IPS DF 4.7 (cell line): ENCODE measurements around the gene GCN1.

Experiments used
- DNase-seq: peaks from one replicate; pipeline ENCODE4 v3.0.0-alpha.2; 2013; ENCODE audit warnings: low spot score; ENCODE audit errors: extremely low read depth

Gene GCN1

GRCh38 chr12:120150919-120151525, 43.5 kb downstream of the GCN1 start:
- no peak for DNase-seq

- DNase-seq = no peak
Measured at GRCh38 chr12:120148011-120148410, 46.5 kb downstream of the GCN1 start.

GRCh38 chr12:120145164-120145563, 49.4 kb downstream of the GCN1 start:
- DNase-seq = no peak

- no peak for DNase-seq
Measured at GRCh38 chr12:120144215-120144614, 50.3 kb downstream of the GCN1 start.

- no peak for DNase-seq
Measured at GRCh38 chr12:120142231-120142877, 52.2 kb downstream of the GCN1 start.

- no peak for DNase-seq
Measured at GRCh38 chr12:120141336-120141735, 53.2 kb downstream of the GCN1 start.

GRCh38 chr12:120140603-120141002, 53.9 kb downstream of the GCN1 start:
- DNase-seq = no peak

- no peak for DNase-seq
Measured at GRCh38 chr12:120139958-120140357, 54.6 kb downstream of the GCN1 start.

GRCh38 chr12:120138366-120138765, 56.1 kb downstream of the GCN1 start:
- DNase-seq = no peak

GRCh38 chr12:120137833-120138232, 56.7 kb downstream of the GCN1 start:
- DNase-seq = no peak

GRCh38 chr12:120136093-120136770, 58.3 kb downstream of the GCN1 start:
- no peak for DNase-seq

- no peak for DNase-seq
Measured at GRCh38 chr12:120134307-120134980, 60.1 kb downstream of the GCN1 start.

- no peak for DNase-seq
Measured at GRCh38 chr12:120132863-120133385, 61.6 kb downstream of the GCN1 start.

GRCh38 chr12:120132054-120132836, 62.3 kb downstream of the GCN1 start:
- DNase-seq = no peak

GRCh38 chr12:120131116-120131515, 63.4 kb downstream of the GCN1 start:
- DNase-seq = no peak

GRCh38 chr12:120130011-120130410, 64.5 kb downstream of the GCN1 start:
- DNase-seq = no peak

GRCh38 chr12:120126635-120127005, 67.9 kb downstream of the GCN1 start:
- no peak for DNase-seq

GRCh38 chr12:120125792-120126634, 68.5 kb downstream of the GCN1 start:
- no peak for DNase-seq

- DNase-seq = no peak
Measured at GRCh38 chr12:120125029-120125428, 69.5 kb downstream of the GCN1 start.

GRCh38 chr12:120121766-120122293, 72.7 kb downstream of the GCN1 start:
- DNase-seq = no peak
